ENCODE measurements around the gene SCT. TPM values are rescaled to one million over a fixed set of nuclear protein-coding genes. Genes with fewer than 3 reads are reported as not detected.

SCT gene
- polyA plus RNA-seq, 3 donors, result not detected

DNA sequence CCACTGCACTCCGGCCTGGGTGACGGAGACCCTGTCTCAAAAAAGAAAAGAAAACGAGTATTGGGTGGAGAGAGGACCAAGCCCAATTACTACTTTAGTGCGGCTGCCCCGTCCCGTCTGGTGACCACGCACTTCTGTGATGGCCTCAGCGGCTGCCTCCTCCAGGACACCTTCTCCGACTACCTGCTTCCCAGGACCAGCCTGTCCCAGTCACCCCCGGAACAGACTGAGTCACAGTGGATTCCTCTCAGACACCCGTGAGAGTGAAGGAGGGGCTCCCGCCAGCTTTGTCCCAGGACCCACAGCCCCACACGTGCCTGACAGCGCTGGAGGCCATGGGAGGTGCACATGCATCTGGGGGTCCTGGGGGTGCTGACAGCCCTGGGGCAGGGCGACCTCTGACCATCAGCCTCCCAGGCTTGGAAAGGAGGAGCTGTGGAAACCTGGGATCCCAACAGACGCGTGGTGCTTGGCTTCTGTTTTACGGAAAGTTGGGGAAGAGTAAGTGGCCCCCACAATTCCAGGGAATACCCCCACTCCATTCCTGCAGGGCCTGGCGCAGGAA lies 14.9 kb upstream of the SCT start:
- intact Hi-C loops (cut with micrococcal nuclease), result no loop called here
- Histone ChIP-seq H3K79me2 (ENCODE audit: insufficient read depth, low read length) (no peaks in the 10 kb centered on the region), H3K4me2 (replicated peaks; ENCODE audit: extremely low read depth, low read length, poor library complexity, severe bottlenecking) (no peak overlapping the region), H3K9me3 (replicated peaks in 1 of 2; ENCODE audit: control insufficient read depth in 1 of 2, insufficient read depth in 1 of 2, low read length in 2 of 2) (peaks cover 7 to 8% of the 10 kb centered on the region in 2 donors), H3K36me3 (replicated peaks in 1 of 2; ENCODE audit: control insufficient read depth in 1 of 2, insufficient read depth in 2 of 2, low read length in 2 of 2) (peaks cover 20 to 45% of the 10 kb centered on the region in 2 donors), H3K4me3 (replicated peaks in 1 of 3; ENCODE audit: low read depth in 2 of 3, low read length in 3 of 3) (no peak overlapping the region), H3K4me1 (ENCODE audit: control insufficient read depth in 1 of 2, insufficient read depth in 2 of 2, low read length in 2 of 2) (peaks cover 16 to 26% of the 10 kb centered on the region in 2 donors), H3K9ac (ENCODE audit: insufficient read depth, low read length, poor library complexity, severe bottlenecking) (no peak overlapping the region), H4K20me1 (ENCODE audit: insufficient read depth, low read length) (peaks cover 19% of the 10 kb centered on the region), H3K27me3 (ENCODE audit: control insufficient read depth in 2 of 2, insufficient read depth in 2 of 2, low read length in 2 of 2) (peaks cover 18 to 35% of the 10 kb centered on the region in 2 donors), H2AFZ (ENCODE audit: insufficient read depth, low read depth, low read length, poor library complexity, severe bottlenecking) (no peak overlapping the region), H3K27ac (ENCODE audit: low read depth in 1 of 2, low read length in 2 of 2) (no peak overlapping the region)
- Mint-ChIP-seq H3K36me3 (peaks cover 25 to 58% of the 10 kb centered on the region in 2 donors), H3K27me3 (ENCODE audit: low read depth in 3 of 3) (peaks cover 29 to 45% (median 34%) of the 10 kb centered on the region in 3 donors), H3K27ac (peak overlapping the region in 1 of 7 donors; percentile 27), H3K4me1 (peaks cover 11% of the 10 kb centered on the region), H3K9me3 (peaks cover 3 to 13% (median 9%) of the 10 kb centered on the region in 7 donors), H3K4me3 (no peak overlapping the region)
- WGBS (ENCODE audit: insufficient coverage), result 92% methylated on average over 11 of the region's 19 CpGs
- no peak for DNase-seq
- TF ChIP-seq, protein P1, sequence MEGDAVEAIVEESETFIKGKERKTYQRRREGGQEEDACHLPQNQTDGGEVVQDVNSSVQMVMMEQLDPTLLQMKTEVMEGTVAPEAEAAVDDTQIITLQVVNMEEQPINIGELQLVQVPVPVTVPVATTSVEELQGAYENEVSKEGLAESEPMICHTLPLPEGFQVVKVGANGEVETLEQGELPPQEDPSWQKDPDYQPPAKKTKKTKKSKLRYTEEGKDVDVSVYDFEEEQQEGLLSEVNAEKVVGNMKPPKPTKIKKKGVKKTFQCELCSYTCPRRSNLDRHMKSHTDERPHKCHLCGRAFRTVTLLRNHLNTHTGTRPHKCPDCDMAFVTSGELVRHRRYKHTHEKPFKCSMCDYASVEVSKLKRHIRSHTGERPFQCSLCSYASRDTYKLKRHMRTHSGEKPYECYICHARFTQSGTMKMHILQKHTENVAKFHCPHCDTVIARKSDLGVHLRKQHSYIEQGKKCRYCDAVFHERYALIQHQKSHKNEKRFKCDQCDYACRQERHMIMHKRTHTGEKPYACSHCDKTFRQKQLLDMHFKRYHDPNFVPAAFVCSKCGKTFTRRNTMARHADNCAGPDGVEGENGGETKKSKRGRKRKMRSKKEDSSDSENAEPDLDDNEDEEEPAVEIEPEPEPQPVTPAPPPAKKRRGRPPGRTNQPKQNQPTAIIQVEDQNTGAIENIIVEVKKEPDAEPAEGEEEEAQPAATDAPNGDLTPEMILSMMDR (IDR thresholded peaks at IDR 0.05), result no peak

DNA sequence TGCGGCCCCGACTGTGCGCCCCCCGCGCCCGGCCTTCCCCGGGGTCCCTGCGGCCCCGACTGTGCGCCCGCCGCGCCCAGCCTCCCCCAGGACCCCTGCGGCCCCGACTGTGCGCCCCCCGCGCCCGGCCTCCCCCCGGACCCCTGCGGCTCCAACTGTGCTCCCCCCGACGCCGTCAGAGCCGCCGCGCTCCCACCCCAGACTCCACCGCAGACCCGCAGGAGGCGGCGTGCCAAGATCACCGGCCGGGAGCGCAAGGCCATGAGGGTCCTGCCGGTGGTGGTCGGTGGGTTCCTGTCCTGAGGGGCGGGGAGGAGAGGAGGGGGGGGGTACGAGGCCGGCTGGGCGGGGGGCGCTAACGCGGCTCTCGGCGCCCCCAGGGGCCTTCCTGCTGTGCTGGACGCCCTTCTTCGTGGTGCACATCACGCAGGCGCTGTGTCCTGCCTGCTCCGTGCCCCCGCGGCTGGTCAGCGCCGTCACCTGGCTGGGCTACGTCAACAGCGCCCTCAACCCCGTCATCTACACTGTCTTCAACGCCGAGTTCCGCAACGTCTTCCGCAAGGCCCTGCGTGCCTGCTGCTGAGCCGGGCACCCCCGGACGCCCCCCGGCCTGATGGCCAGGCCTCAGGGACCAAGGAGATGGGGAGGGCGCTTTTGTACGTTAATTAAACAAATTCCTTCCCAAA lies 13.2 kb upstream of the SCT start:
- H3K36me3 Mint-ChIP-seq, result peaks cover 24 to 41% of the 10 kb centered on the region in 2 donors
- peak overlapping the region; percentile 61 to 89 for H3K4me3 Mint-ChIP-seq
- Histone ChIP-seq H3K4me2 (replicated peaks; ENCODE audit: extremely low read depth, low read length, poor library complexity, severe bottlenecking) (peak overlapping the region; percentile 43), H3K4me1 (ENCODE audit: control insufficient read depth in 1 of 2, insufficient read depth in 2 of 2, low read length in 2 of 2) (peaks cover 16 to 28% of the 10 kb centered on the region in 2 donors), H3K9me3 (replicated peaks in 1 of 2; ENCODE audit: control insufficient read depth in 1 of 2, insufficient read depth in 1 of 2, low read length in 2 of 2) (peaks cover 7 to 8% of the 10 kb centered on the region in 2 donors), H3K27me3 (ENCODE audit: control insufficient read depth in 2 of 2, insufficient read depth in 2 of 2, low read length in 2 of 2) (peaks cover 20 to 50% of the 10 kb centered on the region in 2 donors), H2AFZ (ENCODE audit: insufficient read depth, low read depth, low read length, poor library complexity, severe bottlenecking) (no peak overlapping the region), H3K9ac (ENCODE audit: insufficient read depth, low read length, poor library complexity, severe bottlenecking) (peak overlapping the region; percentile 51), H4K20me1 (ENCODE audit: insufficient read depth, low read length) (peaks cover 27% of the 10 kb centered on the region), H3K36me3 (replicated peaks in 1 of 2; ENCODE audit: control insufficient read depth in 1 of 2, insufficient read depth in 2 of 2, low read length in 2 of 2) (peaks cover 18 to 30% of the 10 kb centered on the region in 2 donors), H3K79me2 (ENCODE audit: insufficient read depth, low read length) (no peaks in the 10 kb centered on the region), H3K4me3 (replicated peaks in 1 of 3; ENCODE audit: low read depth in 2 of 3, low read length in 3 of 3) (peak overlapping the region in 2 of 3 experiments; percentile 14 to 53), H3K27ac (ENCODE audit: low read depth in 1 of 2, low read length in 2 of 2) (no peak overlapping the region)
- peaks cover 4 to 20% (median 10%) of the 10 kb centered on the region in 7 donors for H3K9me3 Mint-ChIP-seq
- TF ChIP-seq, protein P1 (IDR thresholded peaks at IDR 0.05), result no peak
- H3K27me3 Mint-ChIP-seq (ENCODE audit: low read depth in 3 of 3), result peaks cover 46 to 61% (median 51%) of the 10 kb centered on the region in 3 donors
- DNase-seq, result peak; percentile 64 to 73 (median 70)
- H3K27ac Mint-ChIP-seq, result peak overlapping the region in 4 of 7 donors; percentile 25 to 81 (median 66)
- WGBS (ENCODE audit: insufficient coverage), result 2% methylated on average over 52 of the region's 69 CpGs
- intact Hi-C loops (cut with micrococcal nuclease), result no loop called here
- peaks cover 11% of the 10 kb centered on the region for H3K4me1 Mint-ChIP-seq
